ENCODE measurements around the gene SLC22A23.
A peak's percentile ranks its signal among the peaks of the same experiment; 100 is the strongest.

The SLC22A23 gene

DNA sequence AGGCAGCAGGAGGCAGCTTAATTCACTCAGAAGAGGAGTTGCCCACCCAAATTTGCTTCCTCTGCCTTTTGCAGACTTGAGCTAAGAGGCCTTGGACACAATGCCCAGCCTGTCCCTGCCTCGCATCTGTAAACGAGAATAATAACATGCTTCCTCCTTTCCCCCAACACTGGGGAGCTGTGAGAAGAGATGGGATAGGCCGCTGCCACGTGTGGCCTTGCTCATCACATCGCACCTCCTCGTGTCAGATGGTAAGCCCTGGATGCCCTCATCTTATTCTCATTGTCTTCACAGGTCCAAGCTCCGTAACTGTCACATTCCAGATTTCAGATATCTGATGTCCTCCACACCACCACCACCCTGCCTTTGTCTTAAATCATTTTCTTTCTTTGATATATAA is 216.3 kb downstream of the SLC22A23 start:
- TF ChIP-seq, protein P1, sequence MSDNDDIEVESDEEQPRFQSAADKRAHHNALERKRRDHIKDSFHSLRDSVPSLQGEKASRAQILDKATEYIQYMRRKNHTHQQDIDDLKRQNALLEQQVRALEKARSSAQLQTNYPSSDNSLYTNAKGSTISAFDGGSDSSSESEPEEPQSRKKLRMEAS (IDR thresholded peaks at IDR 0.05): no peak
- TF ChIP-seq FOXM1 (IDR thresholded peaks at IDR 0.05; ENCODE audit: borderline replicate concordance, low read depth) (no peak), NFIC (IDR thresholded peaks at IDR 0.05) (no peak), RAD21 (IDR thresholded peaks at IDR 0.05; ENCODE audit: low read depth) (no peak), EP300 (IDR thresholded peaks at IDR 0.05; ENCODE audit: borderline replicate concordance) (no peak), EGR1 (IDR thresholded peaks at IDR 0.05) (no peak), TCF12 (IDR thresholded peaks at IDR 0.05; ENCODE audit: low read depth) (no peak), ZBTB7A (IDR thresholded peaks at IDR 0.05; ENCODE audit: low read depth) (no peak)
- TF ChIP-seq, protein P2, sequence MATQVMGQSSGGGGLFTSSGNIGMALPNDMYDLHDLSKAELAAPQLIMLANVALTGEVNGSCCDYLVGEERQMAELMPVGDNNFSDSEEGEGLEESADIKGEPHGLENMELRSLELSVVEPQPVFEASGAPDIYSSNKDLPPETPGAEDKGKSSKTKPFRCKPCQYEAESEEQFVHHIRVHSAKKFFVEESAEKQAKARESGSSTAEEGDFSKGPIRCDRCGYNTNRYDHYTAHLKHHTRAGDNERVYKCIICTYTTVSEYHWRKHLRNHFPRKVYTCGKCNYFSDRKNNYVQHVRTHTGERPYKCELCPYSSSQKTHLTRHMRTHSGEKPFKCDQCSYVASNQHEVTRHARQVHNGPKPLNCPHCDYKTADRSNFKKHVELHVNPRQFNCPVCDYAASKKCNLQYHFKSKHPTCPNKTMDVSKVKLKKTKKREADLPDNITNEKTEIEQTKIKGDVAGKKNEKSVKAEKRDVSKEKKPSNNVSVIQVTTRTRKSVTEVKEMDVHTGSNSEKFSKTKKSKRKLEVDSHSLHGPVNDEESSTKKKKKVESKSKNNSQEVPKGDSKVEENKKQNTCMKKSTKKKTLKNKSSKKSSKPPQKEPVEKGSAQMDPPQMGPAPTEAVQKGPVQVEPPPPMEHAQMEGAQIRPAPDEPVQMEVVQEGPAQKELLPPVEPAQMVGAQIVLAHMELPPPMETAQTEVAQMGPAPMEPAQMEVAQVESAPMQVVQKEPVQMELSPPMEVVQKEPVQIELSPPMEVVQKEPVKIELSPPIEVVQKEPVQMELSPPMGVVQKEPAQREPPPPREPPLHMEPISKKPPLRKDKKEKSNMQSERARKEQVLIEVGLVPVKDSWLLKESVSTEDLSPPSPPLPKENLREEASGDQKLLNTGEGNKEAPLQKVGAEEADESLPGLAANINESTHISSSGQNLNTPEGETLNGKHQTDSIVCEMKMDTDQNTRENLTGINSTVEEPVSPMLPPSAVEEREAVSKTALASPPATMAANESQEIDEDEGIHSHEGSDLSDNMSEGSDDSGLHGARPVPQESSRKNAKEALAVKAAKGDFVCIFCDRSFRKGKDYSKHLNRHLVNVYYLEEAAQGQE (IDR thresholded peaks at IDR 0.05; ENCODE audit: low read depth): no peak
- TF ChIP-seq, protein P3, sequence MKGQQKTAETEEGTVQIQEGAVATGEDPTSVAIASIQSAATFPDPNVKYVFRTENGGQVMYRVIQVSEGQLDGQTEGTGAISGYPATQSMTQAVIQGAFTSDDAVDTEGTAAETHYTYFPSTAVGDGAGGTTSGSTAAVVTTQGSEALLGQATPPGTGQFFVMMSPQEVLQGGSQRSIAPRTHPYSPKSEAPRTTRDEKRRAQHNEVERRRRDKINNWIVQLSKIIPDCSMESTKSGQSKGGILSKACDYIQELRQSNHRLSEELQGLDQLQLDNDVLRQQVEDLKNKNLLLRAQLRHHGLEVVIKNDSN (IDR thresholded peaks at IDR 0.05): no peak

DNA sequence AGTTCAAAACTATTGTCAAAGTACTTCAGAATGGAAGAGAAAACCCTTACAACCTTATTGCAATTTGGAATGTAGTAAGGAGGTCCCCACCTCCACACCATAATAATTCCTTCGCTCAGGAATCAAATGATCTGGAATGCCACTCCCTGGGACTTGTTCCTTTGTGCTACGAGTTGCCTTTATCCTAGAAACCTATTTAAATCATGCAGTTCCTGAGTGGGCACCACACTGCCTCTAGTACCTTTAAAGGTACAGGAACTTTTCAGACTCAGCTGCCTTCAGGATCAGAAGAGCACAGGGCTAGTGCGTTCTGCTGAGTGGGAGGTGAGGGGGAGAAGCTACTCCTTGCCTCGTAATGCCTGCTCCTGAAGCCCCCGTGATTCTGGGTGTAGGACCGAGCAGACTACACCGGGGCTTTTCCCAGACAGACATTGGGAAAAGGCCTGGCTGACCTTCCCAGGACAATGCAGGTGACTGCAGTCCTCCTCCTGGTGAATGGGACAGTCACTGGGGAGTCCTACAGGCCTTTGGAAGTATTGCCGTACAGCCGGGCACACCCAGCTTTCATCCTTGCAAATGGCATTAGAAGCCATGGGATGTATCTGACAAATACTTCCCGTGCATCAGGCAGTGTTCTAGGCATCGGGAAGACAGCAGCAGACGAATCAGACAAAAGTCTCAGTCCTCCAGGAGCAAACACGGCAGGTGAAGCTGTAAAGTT is 217.6 kb downstream of the SLC22A23 start:
- TF ChIP-seq TAF1 (IDR thresholded peaks at IDR 0.05; ENCODE audit: low read depth) (no peak), RAD21 (IDR thresholded peaks at IDR 0.05; ENCODE audit: low read depth) (peak; percentile 5; the same call in 1 of the 2 replicates)

DNA sequence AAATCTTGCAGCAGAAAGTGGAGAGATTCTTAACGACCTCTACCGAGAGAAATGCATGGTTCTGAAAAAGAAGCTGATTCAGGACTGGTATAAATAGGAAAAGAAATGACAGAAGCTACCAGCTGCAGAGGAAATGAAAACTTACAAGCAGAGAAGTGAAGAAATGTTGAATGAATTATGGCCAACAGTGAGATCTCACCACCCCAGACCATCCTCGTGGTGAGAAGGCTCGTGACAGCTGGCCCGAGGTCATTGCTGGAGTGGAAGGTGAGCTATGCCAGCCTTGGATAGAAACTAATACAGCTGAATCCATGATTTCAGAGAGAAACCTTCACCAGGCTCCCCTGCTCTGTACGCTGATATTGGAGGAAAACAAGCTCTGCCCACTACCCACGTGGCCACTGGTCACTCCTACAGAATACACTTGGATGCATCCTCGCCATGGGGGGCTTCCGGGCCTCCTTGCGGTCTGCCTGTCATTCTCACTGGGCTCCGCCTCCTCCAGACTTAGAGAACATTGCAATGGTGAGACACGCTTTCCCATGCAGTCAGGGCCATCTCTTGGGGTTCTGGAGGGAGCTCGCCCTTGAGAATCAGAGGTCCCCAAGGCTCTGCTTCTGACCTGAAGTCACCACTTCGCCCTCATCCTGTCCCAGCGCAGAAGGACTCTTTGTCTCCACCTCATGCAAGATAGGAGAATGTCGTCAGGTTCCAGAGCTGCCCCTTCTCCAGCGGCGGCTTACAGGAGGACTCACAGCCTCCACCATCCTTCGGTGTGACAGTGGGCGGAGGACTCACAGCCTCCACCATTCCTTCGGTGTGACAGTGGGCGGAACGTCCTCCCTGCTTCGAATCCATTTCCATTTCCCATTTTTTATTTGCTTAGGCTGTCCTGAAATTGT is 218.8 kb downstream of the SLC22A23 start:
- TF ChIP-seq, protein P2 (IDR thresholded peaks at IDR 0.05; ENCODE audit: low read depth): no peak
- TF ChIP-seq, protein P3 (IDR thresholded peaks at IDR 0.05): 0 out of 2 replicates have a peak, but pooled peaks have one; percentile 25

DNA sequence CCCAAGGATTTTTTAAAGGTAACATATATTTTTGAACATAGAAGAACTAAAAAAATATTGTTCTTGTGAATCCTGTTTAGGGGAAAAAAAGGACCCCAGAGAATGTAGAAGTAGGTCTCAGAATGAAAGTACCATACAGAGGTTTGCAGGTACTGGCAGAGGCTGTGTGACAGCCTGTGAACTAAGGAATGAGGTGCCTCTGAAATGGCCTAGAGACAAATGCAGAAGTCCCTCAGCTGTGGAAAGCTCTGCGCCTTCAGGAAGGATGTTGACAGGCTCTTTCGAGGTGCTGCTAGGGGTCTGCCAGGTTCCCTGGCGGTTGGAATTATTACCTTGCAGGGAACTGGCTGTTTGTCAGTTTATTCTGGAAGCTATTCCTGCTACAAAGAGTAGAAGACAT is 220.8 kb downstream of the SLC22A23 start:
- TF ChIP-seq YY1 (IDR thresholded peaks at IDR 0.05; ENCODE audit: low read depth) (no peak), TEAD4 (IDR thresholded peaks at IDR 0.05) (no peak), FOXM1 (IDR thresholded peaks at IDR 0.05; ENCODE audit: borderline replicate concordance, low read depth) (no peak), EGR1 (IDR thresholded peaks at IDR 0.05) (no peak), TAF1 (IDR thresholded peaks at IDR 0.05; ENCODE audit: low read depth) (no peak), CEBPB (IDR thresholded peaks at IDR 0.05) (no peak), ZBTB7A (IDR thresholded peaks at IDR 0.05; ENCODE audit: low read depth) (no peak), RAD21 (IDR thresholded peaks at IDR 0.05; ENCODE audit: low read depth) (no peak)
- TF ChIP-seq, protein P3 (IDR thresholded peaks at IDR 0.05): no peak
- TF ChIP-seq, protein P1 (IDR thresholded peaks at IDR 0.05): no peak

DNA sequence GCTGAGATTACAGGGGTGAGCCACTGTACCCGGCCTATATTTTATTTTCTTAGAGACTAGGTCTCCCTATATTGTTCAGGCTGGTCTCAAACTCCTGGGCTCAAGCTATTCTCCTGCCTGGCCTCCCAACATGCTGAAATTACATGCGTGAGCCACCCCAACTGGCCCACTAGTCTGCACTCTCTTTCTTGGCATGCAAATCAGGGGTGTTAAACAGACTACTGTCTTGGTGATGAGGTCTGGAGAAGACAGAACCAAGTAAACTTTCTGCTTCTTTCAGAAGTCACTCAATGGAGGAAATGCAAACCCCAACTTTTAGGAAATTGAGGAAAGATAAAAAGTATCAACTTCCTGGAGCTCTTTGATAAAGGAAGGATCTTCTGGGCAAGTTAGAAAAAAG is 221.4 kb downstream of the SLC22A23 start:
- TF ChIP-seq RAD21 (IDR thresholded peaks at IDR 0.05; ENCODE audit: low read depth) (no peak), CEBPB (IDR thresholded peaks at IDR 0.05) (no peak), FOXM1 (IDR thresholded peaks at IDR 0.05; ENCODE audit: borderline replicate concordance, low read depth) (no peak), EP300 (IDR thresholded peaks at IDR 0.05; ENCODE audit: borderline replicate concordance) (no peak), TAF1 (IDR thresholded peaks at IDR 0.05; ENCODE audit: low read depth) (no peak), EGR1 (IDR thresholded peaks at IDR 0.05) (no peak), YY1 (IDR thresholded peaks at IDR 0.05; ENCODE audit: low read depth) (no peak), NFIC (IDR thresholded peaks at IDR 0.05) (no peak), ZBTB7A (IDR thresholded peaks at IDR 0.05; ENCODE audit: low read depth) (no peak), TEAD4 (IDR thresholded peaks at IDR 0.05) (no peak), TCF12 (IDR thresholded peaks at IDR 0.05; ENCODE audit: low read depth) (no peak), CREB1 (IDR thresholded peaks at IDR 0.05; ENCODE audit: low read depth) (no peak)
- TF ChIP-seq, protein P3 (IDR thresholded peaks at IDR 0.05): no peak
- TF ChIP-seq, protein P1 (IDR thresholded peaks at IDR 0.05): no peak
- TF ChIP-seq, protein P2 (IDR thresholded peaks at IDR 0.05; ENCODE audit: low read depth): no peak
